ENCODE results near the gene STPG1. TPM values are rescaled to one million over a fixed set of nuclear protein-coding genes. Genes with fewer than 3 reads are reported as not detected.

The STPG1 gene
- total RNA-seq, 1 donor = 7.2 TPM

GRCh38 chr1:24374891-24375786 lies 38.4 kb downstream of the STPG1 start:
- H3K4me3 ChIP-seq (ENCODE audit: insufficient read depth, low read length) = no peak overlapping the region
- no peaks in the 10 kb centered on the region for H3K36me3 ChIP-seq (ENCODE audit: insufficient read depth, low read length)
- peaks cover 6% of the 10 kb centered on the region for H3K4me1 ChIP-seq (ENCODE audit: insufficient read depth, low read length)
- H3K27ac ChIP-seq (ENCODE audit: low read depth, low read length) = no peak overlapping the region
- H2AFZ ChIP-seq (ENCODE audit: low read length) = no peak overlapping the region
- no peak for TF ChIP-seq CTCF (IDR thresholded peaks at IDR 0.05; ENCODE audit: extremely low read depth, low read depth, low read length)
- H3K9me3 ChIP-seq (ENCODE audit: low read depth, low read length) = no peaks in the 10 kb centered on the region
- no peak overlapping the region for H3K4me2 ChIP-seq (ENCODE audit: insufficient read depth, low read length)
- no peaks in the 10 kb centered on the region for H4K20me1 ChIP-seq (ENCODE audit: insufficient read depth, low read length)
- no peaks in the 10 kb centered on the region for H3K27me3 ChIP-seq (ENCODE audit: insufficient read depth, low read length)
- no peak for DNase-seq (ENCODE audit: insufficient read length, low spot score, missing footprints)
- no peaks in the 10 kb centered on the region for H3K79me2 ChIP-seq (ENCODE audit: insufficient read depth, low read length)

DNA sequence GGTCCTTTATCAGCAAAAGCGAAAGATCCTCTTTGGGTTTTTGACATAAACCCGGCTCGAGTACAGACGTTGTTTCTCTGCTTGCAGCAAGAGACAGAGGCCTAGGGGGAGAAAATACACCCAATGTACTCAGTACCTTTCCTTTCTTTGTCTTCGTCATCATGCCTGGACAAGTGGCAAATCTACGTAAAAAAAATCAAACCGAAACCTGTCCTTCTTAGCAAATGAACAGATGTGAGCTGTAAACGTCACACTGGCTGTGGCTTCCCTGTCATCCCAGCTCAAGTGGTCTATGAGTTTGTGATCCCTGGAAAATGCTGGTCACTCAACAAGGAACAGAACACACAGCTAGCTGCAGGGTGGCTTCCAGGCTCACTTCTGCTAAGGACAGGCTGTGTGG lies 39.9 kb downstream of the STPG1 start:
- H3K79me2 ChIP-seq (ENCODE audit: insufficient read depth, low read length) = no peaks in the 10 kb centered on the region
- no peak overlapping the region for H3K27ac ChIP-seq (ENCODE audit: low read depth, low read length)
- H2AFZ ChIP-seq (ENCODE audit: low read length) = no peak overlapping the region
- peaks cover 10% of the 10 kb centered on the region for H3K4me1 ChIP-seq (ENCODE audit: insufficient read depth, low read length)
- no peaks in the 10 kb centered on the region for H3K36me3 ChIP-seq (ENCODE audit: insufficient read depth, low read length)
- H3K4me2 ChIP-seq (ENCODE audit: insufficient read depth, low read length) = no peak overlapping the region
- no peaks in the 10 kb centered on the region for H3K9me3 ChIP-seq (ENCODE audit: low read depth, low read length)
- no peak overlapping the region for H3K4me3 ChIP-seq (ENCODE audit: insufficient read depth, low read length)
- no peak for TF ChIP-seq CTCF (IDR thresholded peaks at IDR 0.05; ENCODE audit: extremely low read depth, low read depth, low read length)
- H3K27me3 ChIP-seq (ENCODE audit: insufficient read depth, low read length) = no peaks in the 10 kb centered on the region
- H4K20me1 ChIP-seq (ENCODE audit: insufficient read depth, low read length) = no peaks in the 10 kb centered on the region
- no peak for DNase-seq (ENCODE audit: insufficient read length, low spot score, missing footprints)

DNA sequence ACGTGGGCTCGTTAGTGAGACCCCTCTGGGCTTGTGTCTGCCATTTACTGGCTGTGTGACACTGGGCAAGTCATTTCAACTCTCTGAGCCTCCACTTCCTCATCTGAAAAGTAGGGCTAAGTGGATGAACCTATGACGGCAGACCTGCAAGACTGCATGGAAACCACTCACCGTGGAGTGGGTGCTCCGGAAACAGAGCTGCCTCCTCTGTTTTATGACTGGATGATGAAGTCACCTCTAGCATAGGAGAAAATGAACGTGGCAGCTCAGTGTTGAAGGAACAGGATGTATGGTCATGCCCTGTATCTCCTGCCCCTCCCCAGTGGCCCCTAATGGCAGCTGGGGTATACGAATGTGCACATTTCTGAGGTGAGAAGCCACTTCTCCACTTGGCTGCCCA lies 40.5 kb downstream of the STPG1 start:
- Histone ChIP-seq H3K4me3 (ENCODE audit: insufficient read depth, low read length) (no peak overlapping the region), H3K4me2 (ENCODE audit: insufficient read depth, low read length) (no peak overlapping the region), H4K20me1 (ENCODE audit: insufficient read depth, low read length) (no peaks in the 10 kb centered on the region), H3K4me1 (ENCODE audit: insufficient read depth, low read length) (peaks cover 12% of the 10 kb centered on the region), H3K79me2 (ENCODE audit: insufficient read depth, low read length) (no peaks in the 10 kb centered on the region), H3K9me3 (ENCODE audit: low read depth, low read length) (no peaks in the 10 kb centered on the region), H3K36me3 (ENCODE audit: insufficient read depth, low read length) (no peaks in the 10 kb centered on the region), H3K27me3 (ENCODE audit: insufficient read depth, low read length) (no peaks in the 10 kb centered on the region), H2AFZ (ENCODE audit: low read length) (no peak overlapping the region), H3K27ac (ENCODE audit: low read depth, low read length) (no peak overlapping the region)
- no peak for TF ChIP-seq CTCF (IDR thresholded peaks at IDR 0.05; ENCODE audit: extremely low read depth, low read depth, low read length)
- DNase-seq (ENCODE audit: insufficient read length, low spot score, missing footprints) = no peak

DNA sequence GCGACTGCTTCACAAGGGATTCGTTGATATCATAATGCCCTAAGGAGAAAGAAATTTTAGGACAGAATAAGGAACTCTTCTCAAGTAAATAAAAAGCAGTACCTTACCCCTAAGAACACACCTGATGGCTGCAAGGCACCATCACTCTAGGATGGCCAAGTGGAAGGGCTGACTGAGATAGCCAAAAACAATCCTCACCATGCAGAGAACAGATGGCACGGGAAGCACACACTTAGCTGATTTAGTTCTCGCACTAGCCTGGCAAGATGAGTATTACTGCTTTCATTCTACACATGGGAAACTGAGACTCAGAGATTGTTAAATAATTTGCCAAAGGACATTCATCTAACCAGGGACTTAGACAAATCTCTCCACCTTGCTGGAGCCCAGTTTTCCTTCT lies 43.8 kb downstream of the STPG1 start:
- H3K79me2 ChIP-seq (ENCODE audit: insufficient read depth, low read length) = no peaks in the 10 kb centered on the region
- H3K4me2 ChIP-seq (ENCODE audit: insufficient read depth, low read length) = no peak overlapping the region
- H3K4me3 ChIP-seq (ENCODE audit: insufficient read depth, low read length) = no peak overlapping the region
- no peak overlapping the region for H2AFZ ChIP-seq (ENCODE audit: low read length)
- peaks cover 21% of the 10 kb centered on the region for H3K4me1 ChIP-seq (ENCODE audit: insufficient read depth, low read length)
- no peaks in the 10 kb centered on the region for H3K27me3 ChIP-seq (ENCODE audit: insufficient read depth, low read length)
- H4K20me1 ChIP-seq (ENCODE audit: insufficient read depth, low read length) = peaks cover 3% of the 10 kb centered on the region
- H3K9me3 ChIP-seq (ENCODE audit: low read depth, low read length) = no peaks in the 10 kb centered on the region
- no peak for TF ChIP-seq CTCF (IDR thresholded peaks at IDR 0.05; ENCODE audit: extremely low read depth, low read depth, low read length)
- DNase-seq (ENCODE audit: insufficient read length, low spot score, missing footprints) = no peak
- H3K27ac ChIP-seq (ENCODE audit: low read depth, low read length) = peak overlapping the region; percentile 45
- no peaks in the 10 kb centered on the region for H3K36me3 ChIP-seq (ENCODE audit: insufficient read depth, low read length)

All from osteoblast (primary cell).